Ovary (tissue), 9 donors: Measurements from ENCODE around the gene HOXC13. TPM values are rescaled to one million over a fixed set of nuclear protein-coding genes. Genes with fewer than 3 reads are reported as not detected.

ENCODE experiments used
- DNase-seq, 5 donors: peaks; one replicate each; pipeline ENCODE4 v3.0.0-alpha.2; 2019 to 2020
- H3K27ac ChIP-seq, 2 donors: fragments of 200-600 bp; one replicate each; pipeline versions ENCODE4 v1.5.1 to v1.8.0; 2019 to 2022
- H3K27me3 ChIP-seq: fragments of 200-600 bp; one replicate; pipeline ENCODE4 v1.8.0; 2022
- H3K36me3 ChIP-seq: fragments of 200-600 bp; sonication (generic); one replicate; pipeline ENCODE4 v1.5.1; 2019
- H3K4me1 ChIP-seq: one replicate; pipeline ENCODE4 v1.8.1; 2013; ENCODE audit warnings: mild to moderate bottlenecking, moderate library complexity; ENCODE audit not compliant: insufficient read depth
- H3K4me3 ChIP-seq: fragments of 200-600 bp; sonication (generic); one replicate; pipeline ENCODE4 v1.5.1; 2017
- H3K9me3 ChIP-seq, 2 donors: fragments of 200-600 bp in 1 of 2; sonication (generic) in 1 of 2; one replicate each; pipeline versions ENCODE4 v1.5.1 to v1.8.1; 2013 to 2019; ENCODE audit warnings: mild to moderate bottlenecking in 1 of 2, moderate library complexity in 1 of 2
- CTCF ChIP-seq, 3 donors: fragments of 450-650 bp in 2 of 3; fragments of 200-600 bp in 1 of 3; IDR thresholded peaks; one replicate each; pipeline versions ENCODE4 v1.5.1 to v1.8.0; 2016 to 2022; ENCODE audit warnings: antibody characterized with exemption in 3 of 3, mild to moderate bottlenecking in 1 of 3
- EP300 ChIP-seq: sonication (generic); formaldehyde crosslinking; IDR thresholded peaks from one replicate; pipeline ENCODE4 v1.6.1; 2017; ENCODE audit warnings: antibody characterized with exemption
- POLR2A ChIP-seq: fragments of 450-650 bp; IDR thresholded peaks from one replicate; pipeline ENCODE4 v1.6.1; 2017; ENCODE audit warnings: antibody characterized with exemption, mild to moderate bottlenecking, moderate library complexity
- WGBS, 3 donors: extraction: QIAGEN DNeasy Blood & Tissue Kit in 1 of 3; methylation state at CpG; one replicate each; pipeline versions ENCODE4 v1.1.5 to v1.1.7; 2013 to 2017; 5-methylcytosine and 5-hydroxymethylcytosine counted together
- intact Hi-C, 4 donors: fragments of 100-400 bp; cut with DNase I; formaldehyde crosslinking; loops; one replicate each; pipeline versions ENCODE4 v1.11.0 to v1.15.1; 2022 to 2023
- polyA plus RNA-seq, 2 donors: library from polyadenylated mRNA; stranded (reverse); fragments of 200-250 nt in 1 of 2; fragments of 350-450 nt in 1 of 2; fragmentation: Illumina TruSeq in 1 of 2; extraction: RNeasy Lipid Tissue Mini Kit (QIAGEN cat#74804) in 1 of 2; gene quantifications; one replicate each; pipeline ENCODE4 v1.2.3, GENCODE V29; 2013 to 2014
- total RNA-seq, 7 donors: library from RNA; depleted of rRNA in 2 of 7; stranded (reverse); fragments of >200 nt in 2 of 7; fragmentation: NEBNext Ultra II Directional in 3 of 7; extraction: Animal tissue kit (Norgen Biotek cat#: 25700) in 3 of 7; gene quantifications; one replicate each; pipeline versions ENCODE4 v1.1.0 to v1.2.4, GENCODE V29; 2016 to 2023
- donor health status: DM: no; HTN: no; CAD: no; lungs with moderate emphysema.
- donor health status: DM: no; HTN: no; CAD: no.
- donor health status: Bipolar disorder and iron deficiency.
- donor health status: DM: yes; HTN: yes; CAD: no.
- donor health status: DM: no; HTN: no; CAD: no.
- donor health status: DM: yes; HTN: yes; CAD: no.

Gene HOXC13
- total and polyA plus RNA-seq, 9 donors, result not detected

DNA sequence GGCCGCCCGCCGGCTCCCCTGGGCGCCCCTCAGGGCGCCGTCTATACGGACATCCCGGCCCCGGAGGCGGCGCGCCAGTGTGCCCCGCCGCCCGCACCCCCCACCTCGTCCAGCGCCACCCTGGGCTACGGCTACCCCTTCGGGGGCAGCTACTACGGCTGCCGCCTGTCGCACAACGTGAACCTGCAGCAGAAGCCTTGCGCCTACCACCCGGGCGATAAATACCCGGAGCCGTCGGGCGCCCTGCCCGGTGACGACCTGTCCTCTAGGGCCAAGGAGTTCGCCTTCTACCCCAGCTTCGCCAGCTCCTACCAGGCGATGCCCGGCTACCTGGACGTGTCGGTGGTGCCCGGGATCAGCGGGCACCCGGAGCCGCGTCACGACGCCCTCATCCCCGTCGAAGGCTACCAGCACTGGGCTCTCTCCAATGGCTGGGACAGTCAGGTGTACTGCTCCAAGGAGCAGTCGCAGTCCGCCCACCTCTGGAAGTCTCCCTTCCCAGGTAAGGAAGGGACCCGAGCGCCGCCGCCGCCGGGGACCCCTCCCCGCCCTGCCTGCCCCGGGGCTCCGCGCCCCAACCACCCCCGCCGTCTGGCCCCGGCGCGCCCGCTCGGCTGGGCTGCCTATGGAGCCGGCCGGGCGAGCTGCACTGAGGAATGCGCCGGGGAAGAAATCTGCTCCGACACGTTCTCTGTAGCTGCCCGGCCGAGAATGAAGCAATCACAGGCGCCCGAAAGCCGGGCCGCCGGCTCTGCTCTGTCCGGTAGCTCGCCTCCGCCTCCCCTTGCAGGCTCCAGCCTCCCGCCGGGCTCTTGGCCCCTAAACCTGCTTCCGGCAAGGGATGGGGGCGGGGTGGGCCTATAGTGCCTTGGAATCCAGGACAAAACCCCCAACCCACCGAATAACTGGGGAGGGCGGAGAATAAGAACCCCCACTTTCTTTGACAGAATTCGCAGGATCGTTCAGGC is 794 bp downstream of the HOXC13 start:
- Histone ChIP-seq H3K27me3 (peaks cover 14% of the 10 kb centered on the region), H3K4me1 (no peaks in the 10 kb centered on the region), H3K9me3 (no peaks in the 10 kb centered on the region), H3K4me3 (no peak overlapping the region), H3K36me3 (no peaks in the 10 kb centered on the region), H3K27ac (no peak overlapping the region)
- TF ChIP-seq POLR2A (no peak), CTCF (IDR thresholded peaks at IDR 0.05) (no peak)
- no peak for DNase-seq
- 2 to 3% (median 2%) methylated on average over 33 to 91 of the region's 91 CpGs for WGBS, 3 donors
- intact Hi-C loops, result no loop called here

DNA sequence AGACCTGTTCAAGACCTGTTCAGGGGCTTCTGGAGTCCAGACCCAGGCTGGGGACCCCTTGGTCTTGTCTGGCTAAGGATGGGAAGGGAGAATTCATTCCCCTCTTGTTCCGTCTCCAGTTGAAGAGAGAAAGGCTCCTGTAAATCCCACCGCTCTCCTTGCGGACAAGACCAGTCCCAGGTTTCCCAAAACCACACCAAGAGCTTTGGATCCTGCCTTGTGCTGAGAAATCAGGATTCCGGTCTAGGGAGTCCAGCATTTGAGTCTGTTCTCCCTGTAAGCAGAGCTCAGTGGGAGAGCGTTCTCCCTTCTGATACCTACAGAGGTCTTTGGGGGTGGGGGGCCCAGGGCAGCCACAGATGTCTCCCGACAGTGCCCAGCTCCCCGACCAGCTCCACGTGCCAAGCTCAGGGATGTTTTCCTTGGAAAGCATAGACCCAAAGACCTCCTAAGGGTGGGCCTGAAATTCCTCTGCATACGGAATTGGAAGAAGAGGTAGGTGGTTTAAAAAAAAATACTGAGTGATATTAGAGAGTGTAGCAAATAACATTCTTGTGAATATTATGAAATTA is 1.9 kb downstream of the HOXC13 start:
- no peaks in the 10 kb centered on the region for H3K4me1 ChIP-seq
- H3K27me3 ChIP-seq, result peaks cover 14% of the 10 kb centered on the region
- WGBS, 3 donors, result 10 to 13% (median 10%) methylated on average over 9 of the region's 9 CpGs
- H3K4me3 ChIP-seq, result no peak overlapping the region
- H3K9me3 ChIP-seq, result no peaks in the 10 kb centered on the region
- intact Hi-C loops, result no loop called here
- no peak for TF ChIP-seq EP300
- no peak for TF ChIP-seq POLR2A
- no peak for TF ChIP-seq CTCF (IDR thresholded peaks at IDR 0.05)
- H3K27ac ChIP-seq, result no peak overlapping the region
- no peak for DNase-seq
- no peaks in the 10 kb centered on the region for H3K36me3 ChIP-seq

DNA sequence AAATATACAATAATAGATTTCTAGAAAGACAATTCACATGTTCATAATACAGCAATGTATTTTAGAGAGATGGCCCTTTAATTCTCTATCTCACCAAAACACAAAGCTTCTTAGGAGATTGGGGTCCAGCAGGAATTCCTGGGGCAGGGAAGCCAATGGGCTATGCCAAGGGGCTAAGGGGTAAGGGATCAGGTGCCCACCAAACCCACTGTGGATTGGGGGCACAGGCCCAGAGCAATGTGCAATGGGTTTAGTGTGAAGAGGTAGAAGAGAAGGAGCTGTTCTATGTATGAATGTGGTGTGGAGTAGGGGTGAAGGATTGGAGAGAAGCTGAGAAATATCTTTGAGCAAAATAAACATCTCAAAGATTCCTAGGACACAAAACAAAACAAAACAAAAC is 2.6 kb downstream of the HOXC13 start:
- H3K27me3 ChIP-seq, result peaks cover 8% of the 10 kb centered on the region
- DNase-seq, result no peak
- H3K27ac ChIP-seq, result no peak overlapping the region
- H3K9me3 ChIP-seq, result no peaks in the 10 kb centered on the region
- no peaks in the 10 kb centered on the region for H3K36me3 ChIP-seq
- intact Hi-C loops, result no loop called here
- no peak overlapping the region for H3K4me3 ChIP-seq
- TF ChIP-seq CTCF (IDR thresholded peaks at IDR 0.05) (no peak), POLR2A (no peak), EP300 (no peak)
- H3K4me1 ChIP-seq, result no peaks in the 10 kb centered on the region

DNA sequence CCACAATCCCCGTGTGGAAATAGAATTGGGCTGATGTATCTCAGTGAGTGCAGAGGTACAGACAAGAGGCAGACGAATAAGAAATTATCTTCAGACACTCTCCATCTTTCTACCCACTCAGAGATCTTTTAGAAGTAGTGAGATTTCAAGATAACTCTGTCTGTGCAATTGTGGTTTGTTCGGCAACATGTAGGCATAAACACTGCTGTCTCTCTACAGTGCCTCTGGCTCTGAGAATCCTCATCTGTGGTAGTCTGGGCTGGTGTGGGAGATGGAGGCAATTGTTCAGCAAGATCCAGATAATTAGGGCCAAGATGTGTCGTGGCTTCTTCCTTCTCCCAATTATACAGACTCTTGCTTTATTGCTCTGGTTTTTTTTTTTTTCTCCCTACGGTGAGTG is 3.1 kb downstream of the HOXC13 start:
- 15 to 19% (median 18%) methylated on average over 5 of the region's 5 CpGs for WGBS, 3 donors
- Histone ChIP-seq H3K4me1 (no peaks in the 10 kb centered on the region), H3K27me3 (peaks cover 7% of the 10 kb centered on the region), H3K4me3 (no peak overlapping the region), H3K9me3 (no peaks in the 10 kb centered on the region), H3K36me3 (no peaks in the 10 kb centered on the region), H3K27ac (no peak overlapping the region)
- DNase-seq, result no peak
- TF ChIP-seq CTCF (IDR thresholded peaks at IDR 0.05) (no peak), EP300 (no peak), POLR2A (no peak)
- intact Hi-C loops, result no loop called here
